CD4-positive, alpha-beta T cell treated with Interleukin-15 for 4 hours (primary cell): ENCODE measurements around the gene CNTNAP5.

Experiments used
- DNase-seq: peaks from one replicate; pipeline ENCODE4 v3.0.0-alpha.2; 2020; ENCODE audit warnings: low spot score

CNTNAP5 gene

GRCh38 chr2:124159166-124159565, 134.1 kb downstream of the CNTNAP5 start:
- DNase-seq = no peak

- no peak for DNase-seq
Measured at GRCh38 chr2:124161542-124161941, 136.5 kb downstream of the CNTNAP5 start.

- DNase-seq = no peak
Measured at GRCh38 chr2:124162256-124162655, 137.2 kb downstream of the CNTNAP5 start.

GRCh38 chr2:124163840-124164239, 138.8 kb downstream of the CNTNAP5 start:
- no peak for DNase-seq

- DNase-seq = no peak
Measured at GRCh38 chr2:124165698-124166097, 140.6 kb downstream of the CNTNAP5 start.

- no peak for DNase-seq
Measured at GRCh38 chr2:124171472-124172063, 146.5 kb downstream of the CNTNAP5 start.

- no peak for DNase-seq
Measured at GRCh38 chr2:124178719-124179118, 153.6 kb downstream of the CNTNAP5 start.

GRCh38 chr2:124180635-124181034, 155.5 kb downstream of the CNTNAP5 start:
- DNase-seq = no peak

- no peak for DNase-seq
Measured at GRCh38 chr2:124186801-124187200, 161.7 kb downstream of the CNTNAP5 start.

- DNase-seq = no peak
Measured at GRCh38 chr2:124187948-124188347, 162.9 kb downstream of the CNTNAP5 start.

GRCh38 chr2:124193706-124194105, 168.6 kb downstream of the CNTNAP5 start:
- no peak for DNase-seq

- DNase-seq = no peak
Measured at GRCh38 chr2:124201713-124202112, 176.6 kb downstream of the CNTNAP5 start.

GRCh38 chr2:124209441-124209840, 184.4 kb downstream of the CNTNAP5 start:
- DNase-seq = no peak

GRCh38 chr2:124211461-124211860, 186.4 kb downstream of the CNTNAP5 start:
- DNase-seq = no peak

- no peak for DNase-seq
Measured at GRCh38 chr2:124213977-124214587, 189.0 kb downstream of the CNTNAP5 start.

GRCh38 chr2:124246170-124246569, 221.1 kb downstream of the CNTNAP5 start:
- no peak for DNase-seq

- no peak for DNase-seq
Measured at GRCh38 chr2:124248386-124248785, 223.3 kb downstream of the CNTNAP5 start.

- DNase-seq = no peak
Measured at GRCh38 chr2:124250433-124250832, 225.3 kb downstream of the CNTNAP5 start.

- DNase-seq = no peak
Measured at GRCh38 chr2:124254621-124255020, 229.5 kb downstream of the CNTNAP5 start.

- DNase-seq = no peak
Measured at GRCh38 chr2:124257120-124257519, 232.0 kb downstream of the CNTNAP5 start.

- no peak for DNase-seq
Measured at GRCh38 chr2:124258140-124258880, 233.2 kb downstream of the CNTNAP5 start.

GRCh38 chr2:124261456-124261855, 236.4 kb downstream of the CNTNAP5 start:
- no peak for DNase-seq

- DNase-seq = no peak
Measured at GRCh38 chr2:124264551-124265091, 239.5 kb downstream of the CNTNAP5 start.
